ENCODE measurements around the gene C2CD2.

Gene C2CD2

DNA sequence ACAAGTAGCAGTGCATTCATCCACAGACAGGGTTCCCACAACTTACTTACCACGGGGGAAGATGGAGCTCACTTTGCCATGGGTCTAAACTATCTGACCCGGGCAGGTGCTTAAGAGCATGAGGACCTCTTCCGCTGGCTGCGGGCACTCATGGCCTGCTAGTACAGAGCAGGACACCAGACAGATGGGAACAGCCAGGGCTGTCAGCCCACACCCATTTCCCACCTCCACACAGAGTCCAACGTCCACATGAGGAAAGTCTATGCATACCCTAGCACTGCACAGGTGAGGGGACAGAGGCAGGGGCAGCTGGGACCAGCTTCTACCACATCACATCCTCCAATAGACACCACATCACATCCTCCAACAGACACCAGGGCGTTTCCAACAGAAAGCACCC is 38.9 kb downstream of the C2CD2 start:
- no peak for DNase-seq
- H3K4me1 ChIP-seq (ENCODE audit: control insufficient read depth, insufficient read depth, low read length, poor library complexity, severe bottlenecking) = no peaks in the 10 kb centered on the region
- no peak overlapping the region for H3K27ac ChIP-seq (ENCODE audit: insufficient read depth, low read length, poor library complexity, severe bottlenecking)
- no peaks in the 10 kb centered on the region for H3K27me3 ChIP-seq (replicated peaks; ENCODE audit: control insufficient read depth, insufficient read depth, low read length, poor library complexity, severe bottlenecking)
- H3K36me3 ChIP-seq (ENCODE audit: control insufficient read depth, insufficient read depth, low read length) = peaks cover 25% of the 10 kb centered on the region
- no peak overlapping the region for H3K4me3 ChIP-seq (ENCODE audit: insufficient read depth, low read depth, low read length, poor library complexity, severe bottlenecking)
- no peaks in the 10 kb centered on the region for H3K9me3 ChIP-seq (ENCODE audit: control insufficient read depth, low read length)

DNA sequence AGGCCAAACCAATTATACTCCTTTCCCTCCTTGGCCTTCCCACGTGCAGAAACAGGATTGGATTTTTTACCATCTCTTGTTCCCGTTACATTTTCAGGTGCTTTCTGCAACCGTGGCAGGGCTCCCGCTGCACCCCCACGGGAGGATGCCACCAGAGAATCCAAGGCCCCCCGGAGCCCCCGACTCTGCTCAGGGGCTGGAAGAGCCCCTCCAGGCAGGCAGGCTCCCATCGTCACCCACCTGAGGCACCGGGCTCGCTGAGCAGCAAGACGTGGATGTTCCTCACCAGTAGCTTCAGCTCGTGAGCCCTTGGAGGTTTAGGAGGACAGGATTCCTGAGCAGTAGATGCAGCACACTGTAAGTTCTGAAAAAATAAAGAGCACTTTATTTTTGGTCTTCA is 39.5 kb downstream of the C2CD2 start:
- no peak overlapping the region for H3K4me3 ChIP-seq (ENCODE audit: insufficient read depth, low read depth, low read length, poor library complexity, severe bottlenecking)
- no peaks in the 10 kb centered on the region for H3K27me3 ChIP-seq (replicated peaks; ENCODE audit: control insufficient read depth, insufficient read depth, low read length, poor library complexity, severe bottlenecking)
- no peaks in the 10 kb centered on the region for H3K4me1 ChIP-seq (ENCODE audit: control insufficient read depth, insufficient read depth, low read length, poor library complexity, severe bottlenecking)
- DNase-seq = no peak
- H3K27ac ChIP-seq (ENCODE audit: insufficient read depth, low read length, poor library complexity, severe bottlenecking) = no peak overlapping the region
- H3K9me3 ChIP-seq (ENCODE audit: control insufficient read depth, low read length) = no peaks in the 10 kb centered on the region
- peaks cover 25% of the 10 kb centered on the region for H3K36me3 ChIP-seq (ENCODE audit: control insufficient read depth, insufficient read depth, low read length)

DNA sequence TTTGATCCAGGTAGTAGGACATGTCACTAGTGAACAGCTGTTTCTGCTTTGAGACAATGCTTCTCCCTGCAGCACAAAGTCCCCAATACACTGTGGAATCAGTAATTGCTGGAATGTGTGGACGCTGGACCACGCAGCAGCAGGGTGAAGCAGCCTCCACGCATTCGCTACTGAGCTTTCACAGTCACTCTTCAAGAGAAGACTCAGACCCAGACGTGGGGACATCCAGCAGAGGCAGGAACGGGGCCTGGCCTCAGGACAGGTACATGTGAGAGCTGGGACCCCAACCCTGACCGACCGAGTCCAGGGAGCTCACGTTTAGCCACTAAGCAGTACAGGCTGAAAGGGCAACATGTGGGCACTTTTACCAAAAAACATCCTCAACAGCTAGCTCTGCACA is 40.6 kb downstream of the C2CD2 start:
- Histone ChIP-seq H3K36me3 (ENCODE audit: control insufficient read depth, insufficient read depth, low read length) (peaks cover 25% of the 10 kb centered on the region), H3K27ac (ENCODE audit: insufficient read depth, low read length, poor library complexity, severe bottlenecking) (no peak overlapping the region), H3K27me3 (replicated peaks; ENCODE audit: control insufficient read depth, insufficient read depth, low read length, poor library complexity, severe bottlenecking) (no peaks in the 10 kb centered on the region), H3K4me1 (ENCODE audit: control insufficient read depth, insufficient read depth, low read length, poor library complexity, severe bottlenecking) (no peaks in the 10 kb centered on the region), H3K4me3 (ENCODE audit: insufficient read depth, low read depth, low read length, poor library complexity, severe bottlenecking) (no peak overlapping the region), H3K9me3 (ENCODE audit: control insufficient read depth, low read length) (no peaks in the 10 kb centered on the region)
- DNase-seq = no peak

DNA sequence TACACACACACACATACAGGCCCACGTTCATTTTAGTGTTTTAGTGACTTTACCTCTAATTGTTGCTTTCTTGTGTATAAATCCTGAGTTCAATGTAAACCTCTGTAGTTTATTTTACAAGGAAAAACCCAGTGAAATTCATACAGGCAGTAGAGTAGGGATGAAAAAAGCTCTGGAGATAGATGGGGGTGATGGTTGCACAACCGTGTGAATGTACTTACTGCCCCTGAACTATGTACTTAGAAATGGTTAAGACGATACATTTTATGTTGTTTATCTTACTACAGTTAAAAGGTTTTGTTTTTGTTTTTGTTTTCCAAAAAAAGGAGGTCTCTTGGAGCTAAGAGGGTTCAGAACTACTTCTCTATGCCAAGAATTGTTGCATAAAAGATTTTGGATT is 45.0 kb downstream of the C2CD2 start:
- H3K36me3 ChIP-seq (ENCODE audit: control insufficient read depth, insufficient read depth, low read length) = peaks cover 14% of the 10 kb centered on the region
- H3K27me3 ChIP-seq (replicated peaks; ENCODE audit: control insufficient read depth, insufficient read depth, low read length, poor library complexity, severe bottlenecking) = no peaks in the 10 kb centered on the region
- no peak for DNase-seq
- H3K4me3 ChIP-seq (ENCODE audit: insufficient read depth, low read depth, low read length, poor library complexity, severe bottlenecking) = no peak overlapping the region
- H3K9me3 ChIP-seq (ENCODE audit: control insufficient read depth, low read length) = no peaks in the 10 kb centered on the region
- H3K4me1 ChIP-seq (ENCODE audit: control insufficient read depth, insufficient read depth, low read length, poor library complexity, severe bottlenecking) = no peaks in the 10 kb centered on the region
- H3K27ac ChIP-seq (ENCODE audit: insufficient read depth, low read length, poor library complexity, severe bottlenecking) = no peak overlapping the region

DNA sequence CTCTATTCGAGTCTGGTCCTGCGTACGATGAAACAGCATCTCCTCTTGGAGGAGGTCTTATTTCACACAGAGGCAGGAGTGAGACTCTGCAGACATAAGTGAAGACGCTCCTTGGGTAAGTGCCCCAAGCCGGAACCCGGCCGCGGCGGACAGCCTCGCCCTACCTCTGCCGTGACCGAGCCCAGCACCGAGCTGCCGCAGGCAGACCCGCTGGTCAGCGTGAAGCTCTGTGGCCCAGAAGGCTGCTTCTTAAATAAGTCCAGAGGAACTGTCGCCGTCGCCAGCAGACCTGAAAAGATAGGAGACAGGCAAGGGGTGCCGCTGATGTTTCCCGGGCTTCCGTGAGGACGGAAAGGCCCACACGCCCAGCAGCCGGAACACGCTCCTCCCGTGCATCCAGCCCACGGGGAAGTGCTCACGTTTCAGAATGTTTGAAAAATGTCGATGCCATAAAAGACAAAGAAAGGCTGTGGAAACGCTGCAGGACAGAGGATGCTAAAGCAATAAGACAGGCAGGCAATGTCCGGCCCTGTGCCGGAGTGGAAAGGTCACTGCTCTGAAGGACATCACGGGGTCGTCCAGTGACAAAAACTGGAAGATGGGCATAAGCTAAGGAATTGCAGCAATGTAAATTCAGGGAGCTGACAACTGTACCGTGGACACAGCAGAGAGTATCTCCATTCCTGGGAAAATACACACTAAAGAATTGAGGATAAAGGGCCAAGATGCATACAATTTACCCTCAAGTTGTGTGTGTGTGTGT is 46.1 kb downstream of the C2CD2 start:
- H3K36me3 ChIP-seq (ENCODE audit: control insufficient read depth, insufficient read depth, low read length) = peaks cover 14% of the 10 kb centered on the region

DNA sequence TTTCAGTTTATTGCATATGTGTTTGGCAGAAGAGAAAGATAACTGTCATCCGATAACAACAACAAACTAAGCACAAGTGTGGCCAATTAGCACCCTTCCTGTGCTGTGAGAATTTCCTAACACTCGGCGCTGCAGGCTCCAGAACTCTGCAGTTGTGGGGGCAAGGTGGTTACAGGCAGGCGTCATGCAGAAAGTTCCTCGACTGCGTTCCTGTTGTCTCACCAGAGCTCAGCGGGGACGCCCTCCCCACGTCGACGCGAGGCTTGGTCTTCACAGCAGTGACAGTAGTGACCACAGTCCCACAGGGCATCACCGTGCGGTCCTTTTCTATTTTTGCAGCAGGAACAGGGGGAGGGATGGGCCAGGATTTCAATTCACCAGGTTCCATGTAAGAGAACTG is 47.0 kb downstream of the C2CD2 start:
- Histone ChIP-seq H3K36me3 (ENCODE audit: control insufficient read depth, insufficient read depth, low read length) (peaks cover 14% of the 10 kb centered on the region), H3K27ac (ENCODE audit: insufficient read depth, low read length, poor library complexity, severe bottlenecking) (no peak overlapping the region), H3K9me3 (ENCODE audit: control insufficient read depth, low read length) (no peaks in the 10 kb centered on the region), H3K27me3 (replicated peaks; ENCODE audit: control insufficient read depth, insufficient read depth, low read length, poor library complexity, severe bottlenecking) (no peaks in the 10 kb centered on the region), H3K4me3 (ENCODE audit: insufficient read depth, low read depth, low read length, poor library complexity, severe bottlenecking) (no peak overlapping the region), H3K4me1 (ENCODE audit: control insufficient read depth, insufficient read depth, low read length, poor library complexity, severe bottlenecking) (no peaks in the 10 kb centered on the region)
- DNase-seq = no peak

More for the DNA sequence above, 46.1 kb downstream of the C2CD2 start:
- H3K9me3 ChIP-seq (ENCODE audit: control insufficient read depth, low read length) = no peaks in the 10 kb centered on the region
- H3K27me3 ChIP-seq (replicated peaks; ENCODE audit: control insufficient read depth, insufficient read depth, low read length, poor library complexity, severe bottlenecking) = no peaks in the 10 kb centered on the region
- H3K27ac ChIP-seq (ENCODE audit: insufficient read depth, low read length, poor library complexity, severe bottlenecking) = no peak overlapping the region
- H3K4me1 ChIP-seq (ENCODE audit: control insufficient read depth, insufficient read depth, low read length, poor library complexity, severe bottlenecking) = no peaks in the 10 kb centered on the region
- no peak overlapping the region for H3K4me3 ChIP-seq (ENCODE audit: insufficient read depth, low read depth, low read length, poor library complexity, severe bottlenecking)
- DNase-seq = no peak

DNA sequence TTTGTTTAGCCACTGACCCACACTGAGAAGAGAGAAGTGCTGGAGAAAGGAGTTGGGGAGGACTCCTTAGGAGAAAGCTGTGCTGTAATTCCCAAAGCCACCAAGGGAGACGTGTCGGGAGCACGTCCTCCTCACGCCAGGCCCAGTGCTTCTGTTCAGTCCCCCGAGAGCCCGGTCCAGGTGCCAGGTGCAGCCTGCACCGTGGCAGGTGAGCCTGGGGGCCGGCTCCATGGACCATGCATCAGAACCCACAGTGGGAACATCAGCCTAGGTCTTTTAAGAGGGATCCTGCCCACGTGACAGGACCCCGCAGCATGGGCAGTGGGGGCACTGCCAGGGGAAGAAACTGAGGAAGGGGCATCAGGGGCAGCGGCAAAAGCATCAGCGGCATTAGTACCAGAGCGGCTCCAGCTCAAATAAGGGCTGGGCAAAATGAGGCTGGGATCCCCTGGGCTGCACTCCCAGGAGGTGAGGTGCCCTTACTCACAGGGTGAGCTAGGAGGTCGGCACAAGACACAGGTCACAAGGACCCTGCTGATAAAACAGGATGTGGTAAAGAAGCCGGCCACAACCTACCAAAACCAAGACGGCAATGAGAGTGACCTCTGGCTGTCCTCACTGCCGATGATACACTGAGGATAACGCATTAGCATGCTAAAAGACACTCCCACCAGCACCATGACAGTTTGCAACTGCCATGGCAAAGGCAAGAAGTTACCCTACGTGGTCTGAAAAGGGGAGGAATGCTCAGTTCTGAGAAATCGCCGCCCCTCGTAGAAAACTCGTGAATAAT is 50.1 kb downstream of the C2CD2 start:
- Histone ChIP-seq H3K4me1 (ENCODE audit: control insufficient read depth, insufficient read depth, low read length, poor library complexity, severe bottlenecking) (peaks cover 3% of the 10 kb centered on the region), H3K27me3 (replicated peaks; ENCODE audit: control insufficient read depth, insufficient read depth, low read length, poor library complexity, severe bottlenecking) (no peaks in the 10 kb centered on the region), H3K9me3 (ENCODE audit: control insufficient read depth, low read length) (no peaks in the 10 kb centered on the region), H3K4me3 (ENCODE audit: insufficient read depth, low read depth, low read length, poor library complexity, severe bottlenecking) (no peak overlapping the region), H3K27ac (ENCODE audit: insufficient read depth, low read length, poor library complexity, severe bottlenecking) (no peak overlapping the region), H3K36me3 (ENCODE audit: control insufficient read depth, insufficient read depth, low read length) (peaks cover 14% of the 10 kb centered on the region)
- no peak for DNase-seq

DNA sequence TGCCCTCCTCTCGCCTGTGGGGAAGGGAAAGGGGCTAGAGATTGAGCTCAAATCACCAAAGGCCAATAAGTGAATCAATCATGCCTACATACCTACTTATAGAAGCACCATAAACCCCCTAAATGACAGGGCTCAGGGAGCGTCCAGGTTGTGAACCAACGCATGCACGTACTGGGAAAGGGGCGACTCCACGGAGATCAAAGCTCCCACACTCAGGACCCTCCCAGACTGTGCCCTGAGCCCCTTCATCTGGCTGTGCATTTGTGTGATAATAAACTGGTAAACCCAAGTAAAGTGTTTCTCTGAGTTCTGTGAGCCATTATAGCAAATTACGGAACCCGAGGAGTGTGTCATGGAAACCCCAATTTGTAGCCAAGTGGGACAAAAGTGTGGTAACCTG is 50.9 kb downstream of the C2CD2 start:
- H3K27me3 ChIP-seq (replicated peaks; ENCODE audit: control insufficient read depth, insufficient read depth, low read length, poor library complexity, severe bottlenecking) = no peaks in the 10 kb centered on the region
- H3K36me3 ChIP-seq (ENCODE audit: control insufficient read depth, insufficient read depth, low read length) = peaks cover 14% of the 10 kb centered on the region
- H3K4me1 ChIP-seq (ENCODE audit: control insufficient read depth, insufficient read depth, low read length, poor library complexity, severe bottlenecking) = peaks cover 3% of the 10 kb centered on the region
- no peaks in the 10 kb centered on the region for H3K9me3 ChIP-seq (ENCODE audit: control insufficient read depth, low read length)
- no peak for DNase-seq
- H3K4me3 ChIP-seq (ENCODE audit: insufficient read depth, low read depth, low read length, poor library complexity, severe bottlenecking) = no peak overlapping the region
- no peak overlapping the region for H3K27ac ChIP-seq (ENCODE audit: insufficient read depth, low read length, poor library complexity, severe bottlenecking)

DNA sequence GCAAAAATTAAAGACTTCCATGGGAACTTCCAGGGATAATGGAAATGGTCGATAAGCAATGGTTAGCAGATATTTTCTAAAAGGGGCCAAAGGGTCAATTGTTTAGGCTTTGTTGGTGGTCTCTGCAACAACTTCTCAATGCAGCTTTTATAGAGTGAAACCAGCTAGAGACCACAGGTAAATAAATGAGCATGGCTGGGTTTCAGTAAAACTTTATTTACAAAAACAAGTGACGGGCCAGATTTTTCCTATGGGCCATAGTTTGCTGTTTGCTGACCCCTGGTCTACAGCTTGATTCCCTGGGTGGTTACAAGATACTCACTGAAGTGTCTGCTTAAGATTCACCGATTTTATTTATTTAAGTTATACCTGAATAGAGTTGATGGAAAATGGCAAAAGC is 52.0 kb downstream of the C2CD2 start:
- no peak for DNase-seq
- H3K27ac ChIP-seq (ENCODE audit: insufficient read depth, low read length, poor library complexity, severe bottlenecking) = no peak overlapping the region
- H3K9me3 ChIP-seq (ENCODE audit: control insufficient read depth, low read length) = no peaks in the 10 kb centered on the region
- peaks cover 8% of the 10 kb centered on the region for H3K36me3 ChIP-seq (ENCODE audit: control insufficient read depth, insufficient read depth, low read length)
- H3K4me3 ChIP-seq (ENCODE audit: insufficient read depth, low read depth, low read length, poor library complexity, severe bottlenecking) = no peak overlapping the region
- peaks cover 3% of the 10 kb centered on the region for H3K4me1 ChIP-seq (ENCODE audit: control insufficient read depth, insufficient read depth, low read length, poor library complexity, severe bottlenecking)
- no peaks in the 10 kb centered on the region for H3K27me3 ChIP-seq (replicated peaks; ENCODE audit: control insufficient read depth, insufficient read depth, low read length, poor library complexity, severe bottlenecking)

DNA sequence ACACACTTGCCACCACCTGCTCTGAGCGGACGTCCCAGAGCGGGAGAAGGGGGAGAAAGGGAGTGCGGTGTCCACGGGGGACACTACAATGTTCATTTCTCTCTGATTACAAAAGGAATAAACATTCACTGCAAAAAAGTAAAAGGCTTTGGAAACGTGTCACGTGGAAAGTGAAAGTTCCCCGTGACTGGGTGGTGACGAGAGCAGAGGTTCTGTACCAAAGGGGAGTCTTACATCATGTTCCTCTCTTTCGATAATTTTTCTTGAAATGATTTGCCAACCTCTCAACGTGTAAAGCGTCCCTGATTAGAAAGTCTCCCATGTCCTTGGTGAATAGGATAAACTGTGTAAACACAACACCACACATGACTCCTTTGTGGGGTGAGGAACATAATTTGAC is 52.7 kb downstream of the C2CD2 start:
- Histone ChIP-seq H3K4me1 (ENCODE audit: control insufficient read depth, insufficient read depth, low read length, poor library complexity, severe bottlenecking) (peaks cover 3% of the 10 kb centered on the region), H3K27me3 (replicated peaks; ENCODE audit: control insufficient read depth, insufficient read depth, low read length, poor library complexity, severe bottlenecking) (no peaks in the 10 kb centered on the region), H3K9me3 (ENCODE audit: control insufficient read depth, low read length) (no peaks in the 10 kb centered on the region), H3K27ac (ENCODE audit: insufficient read depth, low read length, poor library complexity, severe bottlenecking) (no peak overlapping the region), H3K36me3 (ENCODE audit: control insufficient read depth, insufficient read depth, low read length) (peaks cover 5% of the 10 kb centered on the region), H3K4me3 (ENCODE audit: insufficient read depth, low read depth, low read length, poor library complexity, severe bottlenecking) (no peak overlapping the region)
- no peak for DNase-seq

Data from effector memory CD4-positive, alpha-beta T cell (primary cell).